HG02759 (cell line): ENCODE data around the gene MPLKIP.
"Not testable (repeated sequence)": the region's sequence is repeated elsewhere in the genome, so short reads cannot be mapped to it uniquely, and the experiment has no call there.

Experiments
- ATAC-seq: cut with Tn5 transposase; IDR thresholded peaks from one replicate; pipeline ENCODE4 v1.9.1; 2021; ENCODE audit warnings: mild to moderate bottlenecking, moderate library complexity; ENCODE audit not compliant: unreplicated experiment

The MPLKIP gene

GRCh38 chr7:40133561-40134427, 628 bp downstream of the MPLKIP start:
- peak; percentile 3 for ATAC-seq

- ATAC-seq: no peak
Measured at GRCh38 chr7:40122940-40123254, 11.5 kb downstream of the MPLKIP start.

DNA sequence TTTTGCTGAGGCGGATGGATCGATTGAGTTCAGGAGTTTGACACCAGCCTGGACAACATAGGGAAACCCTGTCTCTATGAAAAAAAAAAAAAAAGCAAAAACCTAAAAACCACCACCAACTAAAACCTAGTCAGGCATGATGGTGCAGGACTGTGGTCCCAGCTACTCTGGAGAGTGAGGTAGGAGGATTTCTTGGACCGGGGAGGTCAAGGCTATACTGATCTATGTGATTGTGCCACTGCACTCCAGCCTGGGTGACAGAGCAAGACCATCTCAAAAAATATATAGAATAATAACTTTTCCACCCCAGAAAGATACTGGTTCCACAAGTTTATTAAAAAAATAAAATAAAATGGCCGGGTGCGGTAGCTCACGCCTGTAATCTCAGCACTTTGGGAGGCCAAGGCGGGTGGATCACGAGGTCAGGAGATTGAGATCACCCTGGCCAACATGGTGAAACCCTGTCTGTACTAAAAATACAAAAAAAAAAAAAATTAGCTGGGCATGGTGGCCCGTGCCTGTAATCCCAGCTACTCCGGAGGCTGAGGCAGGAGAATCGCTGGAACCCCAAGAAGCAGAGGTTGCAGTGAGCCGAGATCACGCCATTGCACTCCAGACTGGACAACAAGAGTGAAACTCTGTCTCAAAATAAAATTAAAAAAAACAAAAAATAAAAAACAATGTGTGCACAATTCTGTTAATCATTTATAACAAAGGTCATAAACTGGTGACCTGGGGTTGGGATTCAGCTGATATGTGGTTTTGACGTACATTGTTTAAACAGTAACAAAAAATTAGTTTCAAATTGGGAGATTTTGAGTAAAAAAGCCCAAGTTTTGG, 12.1 kb downstream of the MPLKIP start:
- not testable (repeated sequence) for ATAC-seq

DNA sequence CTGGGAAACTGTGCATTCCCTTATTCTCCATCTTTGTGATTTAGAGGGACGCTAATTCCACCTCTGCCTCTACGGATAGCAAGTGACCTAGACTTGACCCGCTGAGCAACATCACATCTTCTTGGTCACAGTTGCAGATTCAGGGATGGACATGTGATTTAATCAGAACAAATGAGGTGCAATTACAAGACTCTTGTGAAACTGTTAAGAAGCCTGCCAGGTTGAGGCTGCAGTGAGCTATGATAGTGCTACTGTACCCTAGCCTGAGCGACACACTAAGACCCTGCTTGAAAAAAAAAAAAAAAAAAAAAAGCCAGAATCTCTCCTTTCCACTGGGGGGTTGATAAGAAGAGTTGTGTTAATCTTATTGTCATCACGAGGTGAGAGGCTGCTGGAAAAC, 14.4 kb downstream of the MPLKIP start:
- no peak for ATAC-seq

DNA sequence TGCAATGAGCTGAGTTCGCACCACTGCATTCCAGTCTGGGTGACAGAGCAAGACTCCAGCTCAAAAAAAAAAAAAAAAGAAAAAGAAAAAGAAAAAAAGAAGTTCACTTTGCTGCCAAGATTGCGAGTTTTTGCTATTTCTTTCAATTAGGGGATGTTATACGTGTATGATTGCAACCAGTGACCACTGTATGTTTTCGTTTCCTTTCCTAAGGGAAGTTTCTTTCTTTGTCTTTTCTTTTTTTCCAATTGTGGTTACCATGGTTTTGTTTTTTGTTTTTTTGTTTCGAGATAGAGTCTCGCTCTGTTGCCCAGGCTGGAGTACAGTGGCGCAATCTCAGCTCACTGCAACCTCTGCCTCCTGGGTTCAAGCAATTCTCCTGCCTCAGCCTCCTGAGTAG, 16.2 kb downstream of the MPLKIP start:
- not testable (repeated sequence) for ATAC-seq

DNA sequence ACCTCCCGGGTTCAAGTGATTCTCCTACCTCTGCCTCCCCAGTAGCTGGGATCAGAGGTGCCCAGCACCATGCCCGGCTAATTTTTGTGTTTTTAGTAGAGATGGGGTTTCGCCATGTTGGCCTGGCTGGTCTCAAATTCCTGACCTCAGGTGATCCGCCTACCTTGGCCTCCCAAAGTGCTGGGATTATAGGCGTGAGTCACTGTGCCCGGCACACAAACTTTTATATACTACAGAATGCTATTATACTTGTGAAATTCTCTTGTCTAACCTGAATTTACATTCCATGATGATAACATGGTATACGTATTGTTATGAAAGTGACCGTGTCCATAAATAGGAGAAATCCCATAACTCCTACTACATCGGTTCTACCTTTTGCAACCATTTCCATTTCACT, 17.2 kb downstream of the MPLKIP start:
- ATAC-seq: not testable (repeated sequence)

DNA sequence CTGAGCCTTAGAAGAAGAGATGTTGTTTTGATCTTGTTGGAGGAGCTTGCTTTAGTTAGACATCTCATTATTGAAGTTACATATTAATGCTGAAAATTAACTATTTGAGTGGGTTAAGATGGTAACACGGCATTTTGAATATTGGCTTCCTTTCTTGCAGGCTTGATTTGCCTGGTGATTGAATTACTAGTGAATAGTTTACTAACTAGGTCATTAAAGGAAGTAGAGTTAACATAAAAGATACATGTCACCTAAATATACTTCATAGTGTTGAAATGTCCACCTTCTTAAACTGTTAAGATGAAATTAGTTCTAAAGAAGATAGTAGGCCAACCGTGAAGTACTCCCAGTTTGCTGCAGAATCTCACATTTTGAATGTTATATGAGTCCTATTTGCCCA, 18.5 kb downstream of the MPLKIP start:
- ATAC-seq: no peak

GRCh38 chr7:40105879-40106473, 28.4 kb downstream of the MPLKIP start:
- ATAC-seq: no peak

DNA sequence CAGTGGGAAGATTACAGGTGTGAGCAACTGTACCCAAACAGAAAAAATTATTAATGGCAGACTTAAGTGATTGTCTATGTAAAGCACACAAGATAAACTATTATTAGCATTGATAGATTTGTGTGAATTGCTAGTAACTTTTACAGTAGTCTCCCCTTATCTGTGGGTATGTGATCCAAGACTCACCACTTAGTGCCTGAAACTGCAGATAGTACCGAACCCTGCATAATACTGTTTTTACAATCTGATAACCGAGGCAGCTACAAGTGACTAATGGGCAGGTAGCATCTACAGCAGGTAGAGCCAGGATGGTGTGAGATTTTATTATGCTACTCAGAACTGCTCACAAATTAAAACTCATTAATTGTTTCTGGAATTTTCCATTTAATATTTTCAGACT, 31.5 kb downstream of the MPLKIP start:
- ATAC-seq: no peak

DNA sequence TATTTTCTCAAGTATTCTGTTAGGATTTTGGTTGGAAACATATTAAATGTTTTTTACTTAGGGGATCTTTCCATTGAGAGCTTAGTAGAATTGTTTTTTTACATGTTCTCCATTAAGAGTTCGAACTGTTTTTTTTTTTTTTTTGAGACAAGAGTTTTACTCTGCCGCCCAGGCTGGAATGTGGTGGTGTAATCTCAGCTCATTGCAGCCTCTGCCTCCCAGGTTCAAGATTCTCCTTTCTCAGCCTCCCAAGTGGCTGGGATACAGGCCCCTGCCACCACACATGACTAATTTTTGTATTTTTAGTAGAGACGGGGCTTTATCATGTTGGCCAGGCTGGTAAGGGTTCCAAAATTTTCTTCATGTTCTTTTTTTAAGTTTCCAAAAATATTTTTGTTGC, 33.2 kb downstream of the MPLKIP start:
- no peak for ATAC-seq

- no peak for ATAC-seq
Measured at GRCh38 chr7:40099837-40100236, 34.6 kb downstream of the MPLKIP start.

- no peak for ATAC-seq
Measured at GRCh38 chr7:40098810-40099209, 35.6 kb downstream of the MPLKIP start.

GRCh38 chr7:40097728-40098127, 36.7 kb downstream of the MPLKIP start:
- no peak for ATAC-seq

- ATAC-seq: no peak
Measured at GRCh38 chr7:40095695-40096327, 38.6 kb downstream of the MPLKIP start.

DNA sequence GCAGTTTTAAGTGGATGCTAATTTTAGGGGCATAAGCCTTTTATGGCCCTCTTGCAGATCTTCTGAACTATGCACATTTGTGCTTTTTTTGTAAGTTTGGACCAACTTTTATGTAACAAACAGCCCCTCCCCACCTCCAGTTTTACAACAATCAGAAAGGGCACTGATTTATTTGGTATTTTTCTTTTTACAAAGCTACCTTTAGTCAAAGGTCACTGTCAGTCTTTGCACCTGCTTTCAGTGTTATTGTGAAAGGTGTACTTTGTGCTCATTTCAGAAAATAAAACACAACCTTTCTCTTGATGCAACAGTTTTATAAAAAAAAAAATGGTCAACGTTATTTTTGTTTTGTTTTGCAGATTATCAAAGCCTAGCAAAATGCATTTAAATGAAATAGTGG, 39.2 kb downstream of the MPLKIP start:
- no peak for ATAC-seq

GRCh38 chr7:40093631-40094350, 40.6 kb downstream of the MPLKIP start:
- no peak for ATAC-seq

DNA sequence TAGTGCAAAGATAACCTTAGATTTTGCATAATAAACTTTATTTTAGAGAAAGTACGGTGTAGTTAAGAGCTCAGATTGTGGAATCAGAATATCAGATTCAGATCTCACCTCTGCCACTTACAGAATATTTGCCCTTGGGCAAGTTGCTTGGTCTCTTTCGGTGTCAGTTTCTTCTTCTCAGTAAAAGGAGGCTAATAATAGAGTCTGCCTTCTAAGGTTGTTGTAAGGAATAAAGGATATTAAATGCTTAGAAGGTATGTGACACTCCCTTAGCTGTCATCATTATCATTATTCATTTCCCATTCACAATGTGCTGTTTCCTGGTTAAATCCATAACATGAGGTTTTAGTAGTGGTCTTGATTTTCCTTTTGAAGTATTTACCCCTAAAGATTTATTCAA, 42.2 kb downstream of the MPLKIP start:
- ATAC-seq: no peak

- no peak for ATAC-seq
Measured at GRCh38 chr7:40077849-40078248, 56.6 kb downstream of the MPLKIP start.
